Left colon (tissue), 2 donors: ENCODE results near the gene RGS5. TPM values are rescaled to one million over a fixed set of nuclear protein-coding genes. Genes with fewer than 3 reads are reported as not detected.

Experiments used
- ATAC-seq: fragments of 200-7000 bp; cut with Tn5 transposase; one replicate; pipeline ENCODE4 v1.9.1; 2020; ENCODE audit warnings: mild to moderate bottlenecking, moderate library complexity
- DNase-seq, 2 donors: peaks; one replicate each; pipeline ENCODE4 v3.0.0-alpha.2; 2020
- intact Hi-C, 2 donors: fragments of 100-400 bp; cut with DNase I in 1 of 2; cut with micrococcal nuclease in 1 of 2; formaldehyde crosslinking; loops; one replicate each; pipeline versions ENCODE4 v1.11.2 to v1.14.0; 2022; cut with DNase I, micrococcal nuclease
- total RNA-seq, 2 donors: library from RNA; stranded (reverse); fragmentation: NEBNext Ultra II Directional; extraction: Animal tissue kit (Norgen Biotek cat#: 25700); gene quantifications; one replicate each; pipeline ENCODE4 v1.2.1, GENCODE V29; 2021
- donor health status: DM: no; HTN: no; CAD: no.
- donor health status: DM: yes; HTN: yes; CAD: no.

Gene RGS5
- total RNA-seq, 2 donors from 2014 or later = 32.3 to 48.9 TPM

GRCh38 chr1:163104385-163105099, 98.2 kb downstream of the RGS5 start:
- ATAC-seq = no peak
- no peak for DNase-seq
- intact Hi-C loops = no loop called here

GRCh38 chr1:163102590-163102989, 100.1 kb downstream of the RGS5 start:
- ATAC-seq (no peak), DNase-seq (no peak)
- intact Hi-C loops = no loop called here

GRCh38 chr1:163095213-163095612, 107.5 kb downstream of the RGS5 start:
- intact Hi-C loops = no loop called here
- DNase-seq (no peak), ATAC-seq (no peak)

- no peak for ATAC-seq
- no peak for DNase-seq
- intact Hi-C loops = no loop called here
Observed at GRCh38 chr1:163094589-163094988, 108.1 kb downstream of the RGS5 start.

- DNase-seq (no peak), ATAC-seq (no peak)
- intact Hi-C loops = no loop called here
Observed at GRCh38 chr1:163094182-163094581, 108.5 kb downstream of the RGS5 start.

GRCh38 chr1:163093579-163093978, 109.1 kb downstream of the RGS5 start:
- ATAC-seq (no peak), DNase-seq (no peak)
- intact Hi-C loops = no loop called here

GRCh38 chr1:163093169-163093568, 109.5 kb downstream of the RGS5 start:
- ATAC-seq (no peak), DNase-seq (no peak)
- intact Hi-C loops = no loop called here

Other genes with a start within 250 kb of the RGS5 start
- 1 to 10 TPM in 1 of 2 donors, under 1 TPM in 1; 0.12 to 1.9 TPM for gene RGS4, start 133.6 kb downstream of the RGS5 start, total RNA-seq
- gene NUF2, start 119.0 kb upstream of the RGS5 start, total RNA-seq = 1 to 10 TPM; 1.3 to 4.4 TPM